ENCODE results near the gene TRIO.

DNA sequence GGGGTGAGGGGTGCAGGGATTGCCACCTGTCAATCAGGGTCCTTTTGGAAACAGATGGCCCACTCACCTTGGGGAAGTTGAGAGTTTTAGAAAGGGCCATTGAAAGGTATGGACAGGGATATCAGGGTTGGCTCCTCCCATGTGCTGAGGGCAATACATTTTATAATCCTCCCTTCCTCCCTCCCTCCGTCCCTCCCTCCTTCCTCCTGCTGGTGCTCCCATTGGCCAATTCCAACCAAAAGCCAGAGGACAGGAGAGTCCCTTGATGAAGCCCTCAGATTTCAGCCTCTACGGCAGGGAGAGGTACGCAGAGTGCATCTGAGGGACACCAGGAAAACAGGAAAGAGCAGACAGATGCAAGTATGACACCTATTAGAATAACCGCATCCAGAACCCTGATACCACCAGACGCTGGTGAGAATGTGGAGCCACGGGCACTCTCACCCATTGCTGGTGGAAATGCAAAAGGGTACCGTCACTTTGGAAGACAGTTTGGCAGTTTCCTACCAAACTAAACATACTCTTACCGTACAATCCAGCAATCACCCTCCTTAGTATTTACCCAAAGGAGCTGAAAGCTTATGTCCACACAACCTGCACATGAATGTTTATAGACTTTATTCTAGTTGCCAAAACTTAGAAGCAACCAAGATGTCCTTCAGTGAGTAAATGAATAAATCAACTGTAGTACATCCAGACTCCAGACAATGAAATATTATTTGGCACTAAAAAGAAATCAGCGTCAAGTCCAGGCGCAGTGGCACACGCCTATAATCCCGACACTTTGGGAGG is 380.3 kb downstream of the TRIO start:
- TF ChIP-seq, protein P1, sequence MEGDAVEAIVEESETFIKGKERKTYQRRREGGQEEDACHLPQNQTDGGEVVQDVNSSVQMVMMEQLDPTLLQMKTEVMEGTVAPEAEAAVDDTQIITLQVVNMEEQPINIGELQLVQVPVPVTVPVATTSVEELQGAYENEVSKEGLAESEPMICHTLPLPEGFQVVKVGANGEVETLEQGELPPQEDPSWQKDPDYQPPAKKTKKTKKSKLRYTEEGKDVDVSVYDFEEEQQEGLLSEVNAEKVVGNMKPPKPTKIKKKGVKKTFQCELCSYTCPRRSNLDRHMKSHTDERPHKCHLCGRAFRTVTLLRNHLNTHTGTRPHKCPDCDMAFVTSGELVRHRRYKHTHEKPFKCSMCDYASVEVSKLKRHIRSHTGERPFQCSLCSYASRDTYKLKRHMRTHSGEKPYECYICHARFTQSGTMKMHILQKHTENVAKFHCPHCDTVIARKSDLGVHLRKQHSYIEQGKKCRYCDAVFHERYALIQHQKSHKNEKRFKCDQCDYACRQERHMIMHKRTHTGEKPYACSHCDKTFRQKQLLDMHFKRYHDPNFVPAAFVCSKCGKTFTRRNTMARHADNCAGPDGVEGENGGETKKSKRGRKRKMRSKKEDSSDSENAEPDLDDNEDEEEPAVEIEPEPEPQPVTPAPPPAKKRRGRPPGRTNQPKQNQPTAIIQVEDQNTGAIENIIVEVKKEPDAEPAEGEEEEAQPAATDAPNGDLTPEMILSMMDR (IDR thresholded peaks at IDR 0.05): no peak
- TF ChIP-seq EP300 (IDR thresholded peaks at IDR 0.05; ENCODE audit: borderline replicate concordance in 1 of 2, low read depth in 1 of 2, low read length in 1 of 2) (no peak), TEAD4 (IDR thresholded peaks at IDR 0.05; ENCODE audit: borderline replicate concordance, insufficient read depth) (no peak), FOXM1 (IDR thresholded peaks at IDR 0.05; ENCODE audit: low read depth) (no peak), SIN3A (IDR thresholded peaks at IDR 0.05; ENCODE audit: borderline replicate concordance, low read depth, low read length) (no peak), JUND (IDR thresholded peaks at IDR 0.05) (no peak), RAD21 (IDR thresholded peaks at IDR 0.05; ENCODE audit: low read length) (no peak), SMC3 (IDR thresholded peaks at IDR 0.05; ENCODE audit: low read depth, low read length) (no peak)
- TF ChIP-seq, protein P2, sequence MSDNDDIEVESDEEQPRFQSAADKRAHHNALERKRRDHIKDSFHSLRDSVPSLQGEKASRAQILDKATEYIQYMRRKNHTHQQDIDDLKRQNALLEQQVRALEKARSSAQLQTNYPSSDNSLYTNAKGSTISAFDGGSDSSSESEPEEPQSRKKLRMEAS (IDR thresholded peaks at IDR 0.05; ENCODE audit: low read depth): no peak
